HepG2 (cell line): ENCODE results near the gene ZMYND10. TPM values are rescaled to one million over a fixed set of nuclear protein-coding genes. Genes with fewer than 3 reads are reported as not detected.

Source experiments
- BRCA1 ChIP-seq: sonication (generic); formaldehyde crosslinking; IDR thresholded peaks from 2 replicates; pipeline ENCODE4 v1.4.0; 2020; ENCODE audit warnings: missing genetic modification reagents
- HDAC1 ChIP-seq: sonication (generic); formaldehyde crosslinking; IDR thresholded peaks from 2 replicates; pipeline ENCODE4 v1.5.1; 2020; ENCODE audit warnings: mild to moderate bottlenecking, missing genetic modification reagents
- HOXA3 ChIP-seq: sonication (generic); formaldehyde crosslinking; IDR thresholded peaks from 2 replicates; pipeline ENCODE4 v1.5.0; 2020; ENCODE audit warnings: missing genetic modification reagents
- PAX8 ChIP-seq: sonication (generic); formaldehyde crosslinking; IDR thresholded peaks from 2 replicates; pipeline ENCODE4 v1.8.0; 2022; ENCODE audit warnings: mild to moderate bottlenecking, missing genetic modification reagents, borderline replicate concordance
- RAD51 ChIP-seq: fragments of 450-650 bp; IDR thresholded peaks from 2 replicates; pipeline ENCODE4 v1.6.1; 2016; ENCODE audit warnings: borderline replicate concordance
- REXO4 ChIP-seq: sonication (generic); formaldehyde crosslinking; IDR thresholded peaks from 2 replicates; pipeline ENCODE4 v1.8.0; 2022; ENCODE audit warnings: missing genetic modification reagents, mild to moderate bottlenecking, borderline replicate concordance
- RFXAP ChIP-seq: sonication (generic); formaldehyde crosslinking; IDR thresholded peaks from 2 replicates; pipeline ENCODE4 v1.4.0; 2020; ENCODE audit warnings: missing genetic modification reagents, borderline replicate concordance
- ZBTB38 ChIP-seq: sonication (generic); formaldehyde crosslinking; IDR thresholded peaks from 2 replicates; pipeline ENCODE4 v1.5.1; 2020; ENCODE audit warnings: mild to moderate bottlenecking, missing genetic modification reagents
- ZHX1 ChIP-seq: sonication (generic); formaldehyde crosslinking; IDR thresholded peaks from 2 replicates; pipeline ENCODE4 v1.8.1; 2022; ENCODE audit warnings: low read depth, mild to moderate bottlenecking, missing genetic modification reagents
- ZNF136 ChIP-seq: sonication (generic); formaldehyde crosslinking; IDR thresholded peaks from 2 replicates; pipeline ENCODE4 v1.8.1; 2022; ENCODE audit warnings: low read depth, mild to moderate bottlenecking, moderate library complexity, missing genetic modification reagents
- ZNF138 ChIP-seq: sonication (generic); formaldehyde crosslinking; IDR thresholded peaks from 2 replicates; pipeline ENCODE4 v1.5.0; 2020; ENCODE audit warnings: mild to moderate bottlenecking, low read depth, missing genetic modification reagents
- ZNF143 ChIP-seq: sonication (generic); formaldehyde crosslinking; IDR thresholded peaks from 2 replicates; pipeline ENCODE4 v1.4.0; 2020; ENCODE audit warnings: missing genetic modification reagents
- ZNF691 ChIP-seq: sonication (generic); formaldehyde crosslinking; IDR thresholded peaks from 2 replicates; pipeline ENCODE4 v1.4.0; 2020; ENCODE audit warnings: missing genetic modification reagents, low read depth, mild to moderate bottlenecking, borderline replicate concordance
- ZZZ3 ChIP-seq: sonication (generic); formaldehyde crosslinking; IDR thresholded peaks from 2 replicates; pipeline ENCODE4 v1.4.0; 2020; ENCODE audit warnings: missing genetic modification reagents, mild to moderate bottlenecking, borderline replicate concordance
- polyA plus RNA-seq, 8 experiments: library from polyadenylated mRNA; depleted of rRNA in 3 of 8; stranded (reverse) in 7 of 8; unstranded in 1 of 8; fragments of >200 nt; fragmentation: Illumina TruSeq in 4 of 8; extraction: Trizol in 4 of 8; gene quantifications; 2 replicates each; pipeline versions ENCODE4 v1.2.1 to v1.2.3, GENCODE V29; 2011 to 2016; ENCODE audit warnings: low read depth in 4 of 8, missing spikeins in 1 of 8, mixed read lengths in 1 of 8; ENCODE audit not compliant: insufficient read depth in 1 of 8
- total RNA-seq, 5 experiments: library from RNA; depleted of rRNA; stranded (reverse); fragments of >200 nt; fragmentation: Illumina TruSeq; extraction: Trizol; gene quantifications; 2 replicates each; pipeline ENCODE4 v1.2.3, GENCODE V29; 2016; ENCODE audit warnings: low read depth in 1 of 5
- TF ChIP-seq, protein P1 (sequence below): sonication (generic); formaldehyde crosslinking; IDR thresholded peaks from 2 replicates; pipeline ENCODE4 v1.8.1; 2023; ENCODE audit warnings: mild to moderate bottlenecking, moderate library complexity, missing genetic modification reagents
- TF ChIP-seq, protein P2 (sequence below): sonication (generic); formaldehyde crosslinking; IDR thresholded peaks from 2 replicates; pipeline ENCODE4 v1.5.0; 2020; ENCODE audit warnings: missing genetic modification reagents
- TF ChIP-seq, protein P3 (sequence below): sonication (generic); formaldehyde crosslinking; conservative IDR thresholded peaks from 2 replicates; pipeline ENCODE4 v1.4.0; 2020; ENCODE audit warnings: missing genetic modification reagents
- TF ChIP-seq, protein P4 (sequence below): sonication (generic); formaldehyde crosslinking; conservative IDR thresholded peaks from 2 replicates; pipeline ENCODE4 v1.5.0; 2020; ENCODE audit warnings: missing genetic modification reagents

The ZMYND10 gene
- total and polyA plus RNA-seq, 2 of the 13 experiments (the other 11 are each of a cell fraction or from before 2014, with no cell fraction given): 0.60 to 0.74 TPM

GRCh38 chr3:50302095-50303012, 43.2 kb downstream of the ZMYND10 start (continued):
- TF ChIP-seq ZHX1 (no peak; the same call in 1 of the 2 replicates), ZZZ3 (CRISPR knock-in tag) (no peak), REXO4 (no peak), ZNF136 (CRISPR knock-in tag) (no peak), HDAC1 (CRISPR knock-in tag) (no peak), ZNF143 (no peak), BRCA1 (CRISPR knock-in tag) (no peak), PAX8 (CRISPR knock-in tag) (no peak), ZBTB38 (no peak; the same call in 1 of the 2 replicates), ZNF138 (CRISPR knock-in tag) (no peak; the same call in 1 of the 2 replicates), RFXAP (no peak), HOXA3 (no peak; the same call in 1 of the 2 replicates), RAD51 (no peak), ZNF691 (CRISPR knock-in tag) (no peak)
- TF ChIP-seq, protein P1, sequence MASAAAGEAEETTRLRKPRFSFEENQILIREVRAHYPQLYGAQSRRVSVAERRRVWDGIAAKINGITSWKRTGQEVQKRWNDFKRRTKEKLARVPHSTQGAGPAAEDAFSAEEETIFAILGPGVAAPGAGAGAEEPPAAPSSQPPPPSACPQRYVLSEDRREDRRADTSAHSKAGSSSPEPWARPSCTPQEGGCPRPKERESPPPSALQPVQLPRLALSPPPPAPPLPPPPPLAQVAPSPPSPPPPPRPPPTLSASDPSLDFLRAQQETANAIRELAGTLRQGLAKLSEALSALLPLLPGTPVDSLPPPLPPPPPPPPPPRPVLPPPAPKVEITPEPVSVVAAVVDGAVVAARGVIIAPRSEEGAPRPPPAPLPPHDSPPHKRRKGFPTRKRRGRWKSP (CRISPR knock-in tag): peak; percentile 19; the same call in 1 of the 2 replicates
- TF ChIP-seq, protein P2, sequence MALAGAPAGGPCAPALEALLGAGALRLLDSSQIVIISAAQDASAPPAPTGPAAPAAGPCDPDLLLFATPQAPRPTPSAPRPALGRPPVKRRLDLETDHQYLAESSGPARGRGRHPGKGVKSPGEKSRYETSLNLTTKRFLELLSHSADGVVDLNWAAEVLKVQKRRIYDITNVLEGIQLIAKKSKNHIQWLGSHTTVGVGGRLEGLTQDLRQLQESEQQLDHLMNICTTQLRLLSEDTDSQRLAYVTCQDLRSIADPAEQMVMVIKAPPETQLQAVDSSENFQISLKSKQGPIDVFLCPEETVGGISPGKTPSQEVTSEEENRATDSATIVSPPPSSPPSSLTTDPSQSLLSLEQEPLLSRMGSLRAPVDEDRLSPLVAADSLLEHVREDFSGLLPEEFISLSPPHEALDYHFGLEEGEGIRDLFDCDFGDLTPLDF (CRISPR knock-in tag): no peak
- TF ChIP-seq, protein P3, sequence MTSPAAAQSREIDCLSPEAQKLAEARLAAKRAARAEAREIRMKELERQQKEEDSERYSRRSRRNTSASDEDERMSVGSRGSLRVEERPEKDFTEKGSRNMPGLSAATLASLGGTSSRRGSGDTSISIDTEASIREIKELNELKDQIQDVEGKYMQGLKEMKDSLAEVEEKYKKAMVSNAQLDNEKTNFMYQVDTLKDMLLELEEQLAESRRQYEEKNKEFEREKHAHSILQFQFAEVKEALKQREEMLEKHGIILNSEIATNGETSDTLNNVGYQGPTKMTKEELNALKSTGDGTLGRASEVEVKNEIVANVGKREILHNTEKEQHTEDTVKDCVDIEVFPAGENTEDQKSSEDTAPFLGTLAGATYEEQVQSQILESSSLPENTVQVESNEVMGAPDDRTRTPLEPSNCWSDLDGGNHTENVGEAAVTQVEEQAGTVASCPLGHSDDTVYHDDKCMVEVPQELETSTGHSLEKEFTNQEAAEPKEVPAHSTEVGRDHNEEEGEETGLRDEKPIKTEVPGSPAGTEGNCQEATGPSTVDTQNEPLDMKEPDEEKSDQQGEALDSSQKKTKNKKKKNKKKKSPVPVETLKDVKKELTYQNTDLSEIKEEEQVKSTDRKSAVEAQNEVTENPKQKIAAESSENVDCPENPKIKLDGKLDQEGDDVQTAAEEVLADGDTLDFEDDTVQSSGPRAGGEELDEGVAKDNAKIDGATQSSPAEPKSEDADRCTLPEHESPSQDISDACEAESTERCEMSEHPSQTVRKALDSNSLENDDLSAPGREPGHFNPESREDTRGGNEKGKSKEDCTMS: no peak
- TF ChIP-seq, protein P4, sequence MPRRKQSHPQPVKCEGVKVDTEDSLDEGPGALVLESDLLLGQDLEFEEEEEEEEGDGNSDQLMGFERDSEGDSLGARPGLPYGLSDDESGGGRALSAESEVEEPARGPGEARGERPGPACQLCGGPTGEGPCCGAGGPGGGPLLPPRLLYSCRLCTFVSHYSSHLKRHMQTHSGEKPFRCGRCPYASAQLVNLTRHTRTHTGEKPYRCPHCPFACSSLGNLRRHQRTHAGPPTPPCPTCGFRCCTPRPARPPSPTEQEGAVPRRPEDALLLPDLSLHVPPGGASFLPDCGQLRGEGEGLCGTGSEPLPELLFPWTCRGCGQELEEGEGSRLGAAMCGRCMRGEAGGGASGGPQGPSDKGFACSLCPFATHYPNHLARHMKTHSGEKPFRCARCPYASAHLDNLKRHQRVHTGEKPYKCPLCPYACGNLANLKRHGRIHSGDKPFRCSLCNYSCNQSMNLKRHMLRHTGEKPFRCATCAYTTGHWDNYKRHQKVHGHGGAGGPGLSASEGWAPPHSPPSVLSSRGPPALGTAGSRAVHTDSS (CRISPR knock-in tag): no peak
